BE2C (cell line): ENCODE measurements around the gene NWD2.

Experiments
- DNase-seq: peaks from one replicate; pipeline ENCODE4 v3.0.0-alpha.2; 2020
- H3K27me3 ChIP-seq: fragments of 250-450 bp; sonication (Bioruptor Pico); 2 replicates; pipeline ENCODE4 v1.5.1; 2020; ENCODE audit warnings: mild to moderate bottlenecking
- H3K36me3 ChIP-seq: fragments of 250-450 bp; sonication (Bioruptor Pico); 2 replicates; pipeline ENCODE4 v1.5.1; 2020; ENCODE audit warnings: mild to moderate bottlenecking
- H3K4me1 ChIP-seq: fragments of 250-450 bp; sonication (Bioruptor Pico); 2 replicates; pipeline ENCODE4 v1.5.1; 2020
- H3K4me3 ChIP-seq: 2 replicates; pipeline ENCODE4 v1.5.1; 2011; ENCODE audit warnings: low read depth, low read length
- H3K9me3 ChIP-seq: fragments of 250-450 bp; sonication (Bioruptor Pico); 2 replicates; pipeline ENCODE4 v1.5.1; 2020
- CTCF ChIP-seq: IDR thresholded peaks from 2 replicates; pipeline ENCODE4 v1.5.1; 2012; ENCODE audit warnings: mild to moderate bottlenecking, low read depth, low read length

NWD2 gene

GRCh38 chr4:37465296-37465695, 220.8 kb downstream of the NWD2 start:
- Histone ChIP-seq H3K9me3 (no peaks in the 10 kb centered on the region), H3K4me1 (no peaks in the 10 kb centered on the region), H3K36me3 (no peaks in the 10 kb centered on the region), H3K27me3 (peaks cover 2% of the 10 kb centered on the region; the same call in 1 of the 2 replicates), H3K4me3 (no peak overlapping the region)
- TF ChIP-seq CTCF = no peak
- no peak for DNase-seq

GRCh38 chr4:37465845-37466244, 221.3 kb downstream of the NWD2 start:
- no peaks in the 10 kb centered on the region for H3K36me3 ChIP-seq
- no peaks in the 10 kb centered on the region for H3K4me1 ChIP-seq
- H3K27me3 ChIP-seq = peaks cover 7% of the 10 kb centered on the region
- H3K4me3 ChIP-seq = no peak overlapping the region
- no peak for DNase-seq
- TF ChIP-seq CTCF = no peak
- no peaks in the 10 kb centered on the region for H3K9me3 ChIP-seq

GRCh38 chr4:37467223-37467622, 222.7 kb downstream of the NWD2 start:
- Histone ChIP-seq H3K36me3 (no peaks in the 10 kb centered on the region), H3K4me1 (no peaks in the 10 kb centered on the region), H3K9me3 (no peaks in the 10 kb centered on the region), H3K27me3 (peaks cover 11% of the 10 kb centered on the region), H3K4me3 (no peak overlapping the region)
- no peak for TF ChIP-seq CTCF
- no peak for DNase-seq

- no peaks in the 10 kb centered on the region for H3K4me1 ChIP-seq
- DNase-seq = no peak
- no peaks in the 10 kb centered on the region for H3K9me3 ChIP-seq
- TF ChIP-seq CTCF = no peak
- H3K27me3 ChIP-seq = peaks cover 11% of the 10 kb centered on the region
- H3K4me3 ChIP-seq = no peak overlapping the region
- no peaks in the 10 kb centered on the region for H3K36me3 ChIP-seq
Measured at GRCh38 chr4:37467824-37468223, 223.3 kb downstream of the NWD2 start.

GRCh38 chr4:37469286-37469685, 224.7 kb downstream of the NWD2 start:
- no peak overlapping the region for H3K4me3 ChIP-seq
- no peak for DNase-seq
- no peaks in the 10 kb centered on the region for H3K9me3 ChIP-seq
- H3K4me1 ChIP-seq = no peaks in the 10 kb centered on the region
- H3K36me3 ChIP-seq = no peaks in the 10 kb centered on the region
- peaks cover 11% of the 10 kb centered on the region for H3K27me3 ChIP-seq
- no peak for TF ChIP-seq CTCF

GRCh38 chr4:37470245-37470644, 225.7 kb downstream of the NWD2 start:
- H3K27me3 ChIP-seq = peaks cover 11% of the 10 kb centered on the region

More at GRCh38 chr4:37470245-37470644, 225.7 kb downstream of the NWD2 start:
- H3K4me1 ChIP-seq = no peaks in the 10 kb centered on the region
- TF ChIP-seq CTCF = no peak
- DNase-seq = no peak
- no peaks in the 10 kb centered on the region for H3K36me3 ChIP-seq
- H3K4me3 ChIP-seq = no peak overlapping the region
- H3K9me3 ChIP-seq = no peaks in the 10 kb centered on the region
